NCI-H2107 treated with DMSO at 0.1 percent for 48 hours (cell line): ENCODE data around the gene CRB2.

Experiments
- DNase-seq: peaks from one replicate; lab custom pipeline; 2025; ENCODE audit not compliant: unreplicated experiment; lab: John Stamatoyannopoulos, UW

Gene CRB2

DNA sequence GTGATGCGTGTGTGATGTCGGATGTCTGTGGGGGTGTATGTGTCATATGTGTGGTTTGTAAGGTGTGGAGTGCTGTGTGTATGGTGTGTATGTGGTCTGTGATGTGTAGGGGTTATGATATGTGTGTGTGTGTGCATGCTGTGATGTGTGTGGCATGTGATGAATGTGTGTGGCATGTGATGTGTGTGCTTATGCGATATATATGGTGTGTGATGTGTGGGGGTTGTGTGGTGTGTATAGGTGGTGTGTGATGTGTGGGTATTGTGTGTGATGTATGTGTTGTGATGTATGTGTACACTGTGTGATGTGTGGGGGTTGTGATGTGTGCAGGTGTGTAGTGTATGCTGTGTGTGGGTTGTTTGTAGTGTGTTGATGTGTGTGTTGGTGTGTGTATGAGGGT, 9.2 kb upstream of the CRB2 start:
- DNase-seq, result no peak

- DNase-seq, result no peak
Measured at GRCh38 chr9:123347289-123348060, 8.5 kb upstream of the CRB2 start.

DNA sequence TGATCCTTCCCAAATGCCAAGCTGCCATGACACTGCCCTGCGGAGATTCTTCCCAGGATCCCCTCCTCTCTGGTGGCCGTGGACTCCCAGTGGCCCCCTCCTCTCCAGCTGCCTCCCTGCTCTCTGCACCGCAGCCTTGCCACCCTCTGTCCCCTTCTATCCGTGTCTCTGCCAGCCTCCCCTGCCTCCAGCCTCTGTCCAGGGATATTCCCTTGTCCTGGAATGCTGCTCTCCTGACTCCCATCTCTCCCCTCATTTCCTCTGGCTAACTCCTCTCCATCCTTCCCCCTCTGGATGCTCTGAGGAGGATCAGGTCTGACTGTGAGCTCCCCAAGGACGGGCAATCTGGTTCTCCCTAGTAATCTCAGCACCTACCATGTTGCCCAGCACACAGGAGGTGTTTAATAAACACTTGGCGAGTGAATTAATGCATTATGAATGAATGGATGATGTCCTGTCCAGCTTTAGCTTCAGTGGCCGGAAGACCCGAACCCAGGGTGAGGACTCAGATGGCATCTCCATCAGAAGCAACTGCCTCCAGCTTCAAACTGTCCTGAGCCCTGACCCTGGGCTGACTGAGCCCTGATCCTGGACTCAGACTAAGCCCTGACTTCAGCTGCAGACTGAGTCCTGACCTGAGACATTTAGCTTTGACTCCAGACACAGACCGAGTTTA, 7.5 kb upstream of the CRB2 start:
- DNase-seq, result no peak

GRCh38 chr9:123349033-123349432, 7.0 kb upstream of the CRB2 start:
- no peak for DNase-seq

DNA sequence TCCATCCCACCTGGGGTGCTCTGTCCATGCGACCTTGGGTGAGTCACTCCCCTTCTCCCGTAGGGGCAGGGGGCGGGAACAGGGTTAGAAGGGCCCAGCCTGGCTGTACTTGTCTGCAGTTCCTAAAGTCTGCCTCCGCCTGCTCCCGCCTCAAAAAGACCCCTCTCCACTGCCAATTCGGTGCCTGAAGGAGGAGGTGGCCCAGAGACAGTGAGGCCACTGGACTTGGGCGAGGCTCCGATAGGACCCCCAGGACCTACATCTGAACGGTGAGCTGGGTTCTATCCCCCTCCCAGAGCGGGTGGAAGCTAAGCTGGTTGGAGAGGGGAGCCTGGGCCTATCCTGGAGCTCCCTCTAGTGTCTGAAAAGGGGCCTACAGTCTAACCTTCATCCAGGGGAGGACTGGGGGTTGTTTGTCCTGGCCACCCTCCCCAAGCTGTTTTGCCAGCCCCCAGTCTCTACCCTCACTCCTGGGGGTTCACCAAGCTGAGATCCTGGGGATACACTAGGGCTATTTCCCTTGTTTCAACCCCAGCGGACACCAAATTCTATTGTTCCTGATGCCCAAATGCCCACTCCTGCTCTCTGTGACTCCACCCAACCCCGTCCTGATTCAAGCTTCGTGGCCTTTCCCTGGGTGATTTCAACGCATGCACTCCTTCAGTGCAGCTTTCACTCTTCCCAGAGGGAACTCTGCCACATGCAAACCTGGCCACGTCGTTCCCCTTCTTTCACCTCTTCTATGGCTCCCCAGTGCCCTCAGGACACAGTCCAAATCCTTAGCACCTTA, 6.1 kb upstream of the CRB2 start:
- peak; percentile 43 for DNase-seq

DNA sequence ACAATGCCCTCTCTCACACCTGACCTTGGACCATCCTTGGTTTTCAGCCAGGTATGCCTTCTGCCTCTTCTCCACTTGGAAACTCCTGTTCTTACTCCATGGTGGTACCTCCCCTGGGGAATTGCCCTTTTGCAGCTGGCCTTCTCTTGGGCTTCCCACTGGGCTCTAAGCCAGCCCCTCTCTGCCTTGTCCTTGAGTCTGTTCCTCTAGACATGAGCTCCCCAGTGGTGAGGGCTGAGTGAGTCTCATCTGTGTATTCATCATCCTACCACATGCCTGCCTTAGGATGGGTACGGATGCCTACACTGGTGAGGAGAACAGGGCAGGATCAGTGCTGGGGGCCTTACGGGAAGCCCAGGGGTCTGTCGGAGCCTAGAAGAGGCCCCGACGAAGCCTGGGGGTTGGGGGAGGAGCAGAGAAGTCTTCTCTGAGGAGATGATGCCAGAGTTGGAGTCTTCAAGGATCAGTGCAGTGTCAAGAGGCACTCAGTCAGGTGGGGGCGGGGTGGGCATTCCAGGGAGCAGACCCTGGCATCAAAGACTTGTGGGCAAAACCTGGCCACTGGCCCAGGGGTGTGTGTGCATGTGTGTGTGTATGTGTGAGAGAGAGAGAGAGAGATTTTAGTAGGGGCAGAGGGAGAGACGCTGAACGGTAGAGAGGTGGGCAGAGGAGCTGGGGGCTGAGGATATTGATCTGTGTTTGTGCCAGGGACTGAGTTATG, 5.2 kb upstream of the CRB2 start:
- DNase-seq, result no peak

- DNase-seq, result no peak
Measured at GRCh38 chr9:123353041-123353440, 3.0 kb upstream of the CRB2 start.

DNA sequence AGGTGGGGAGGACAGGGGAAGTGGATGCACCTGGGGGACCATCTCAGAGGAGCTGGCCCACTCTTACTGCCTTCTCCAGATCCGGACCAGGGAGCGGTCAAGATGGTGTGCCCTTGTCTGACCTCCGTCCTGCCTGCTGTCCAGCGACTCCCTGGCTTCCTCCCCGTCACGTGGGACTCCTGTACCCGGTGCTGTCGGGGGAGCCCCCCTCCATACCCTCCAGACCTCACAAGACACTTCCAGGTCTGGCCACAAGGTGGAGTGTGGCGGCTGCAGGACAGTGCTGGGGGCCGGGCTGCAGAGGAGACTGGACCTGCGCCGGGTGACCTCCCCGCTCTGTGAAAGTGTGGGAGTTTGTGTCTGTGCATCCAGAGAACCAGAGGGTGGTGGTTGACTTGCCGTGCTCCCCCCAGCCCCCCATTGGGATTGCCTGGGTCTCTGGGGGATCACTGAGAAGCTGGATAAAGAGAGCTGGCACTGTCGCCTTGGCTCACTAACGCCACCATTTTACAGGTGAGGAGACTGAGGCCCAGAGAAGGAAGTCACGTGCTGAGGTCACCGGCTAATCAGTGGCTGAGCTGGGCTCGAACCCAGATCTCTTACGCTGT, 1.9 kb upstream of the CRB2 start:
- no peak for DNase-seq

DNA sequence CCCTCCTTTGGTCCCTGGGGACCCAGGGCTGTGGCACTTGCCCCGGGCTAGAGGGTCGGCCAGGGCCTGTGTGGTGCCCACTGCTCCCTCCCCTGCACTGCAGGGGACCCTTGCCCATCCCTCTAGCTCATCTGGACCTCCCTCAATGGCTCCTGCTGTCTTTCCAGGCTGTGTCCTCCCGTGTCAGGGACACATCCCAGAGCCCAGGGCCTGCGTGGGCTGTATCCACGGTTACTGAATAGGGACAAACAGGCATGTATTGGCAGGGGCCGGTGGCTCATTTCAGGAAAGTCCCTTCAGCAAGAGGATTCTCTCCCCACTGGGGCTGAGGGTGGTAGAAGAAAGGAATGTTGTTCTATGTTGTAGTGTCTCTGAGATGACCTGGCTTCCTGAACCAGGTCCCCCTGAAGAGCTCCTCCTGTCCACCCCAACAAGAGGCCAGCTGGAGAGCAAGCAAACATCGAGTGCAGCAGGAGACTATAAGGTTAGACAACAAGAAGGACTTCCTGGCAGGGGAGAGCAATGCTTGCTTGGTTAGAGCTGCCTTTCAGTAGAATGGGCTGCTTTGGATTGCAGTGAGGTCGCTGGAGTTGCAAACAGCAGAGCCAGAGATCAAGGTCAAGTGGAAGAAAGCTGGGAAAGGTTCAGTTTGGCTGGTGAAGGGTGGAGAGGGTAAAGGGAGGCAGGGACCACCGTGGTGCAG, 1.0 kb upstream of the CRB2 start:
- DNase-seq, result no peak

GRCh38 chr9:123356851-123357742, 1.1 kb downstream of the CRB2 start:
- DNase-seq, result no peak

- DNase-seq, result no peak
Measured at GRCh38 chr9:123357743-123358059, 1.7 kb downstream of the CRB2 start.

- DNase-seq, result no peak
Measured at GRCh38 chr9:123358181-123358905, 2.3 kb downstream of the CRB2 start.

- no peak for DNase-seq
Measured at GRCh38 chr9:123359106-123359505, 3.1 kb downstream of the CRB2 start.

DNA sequence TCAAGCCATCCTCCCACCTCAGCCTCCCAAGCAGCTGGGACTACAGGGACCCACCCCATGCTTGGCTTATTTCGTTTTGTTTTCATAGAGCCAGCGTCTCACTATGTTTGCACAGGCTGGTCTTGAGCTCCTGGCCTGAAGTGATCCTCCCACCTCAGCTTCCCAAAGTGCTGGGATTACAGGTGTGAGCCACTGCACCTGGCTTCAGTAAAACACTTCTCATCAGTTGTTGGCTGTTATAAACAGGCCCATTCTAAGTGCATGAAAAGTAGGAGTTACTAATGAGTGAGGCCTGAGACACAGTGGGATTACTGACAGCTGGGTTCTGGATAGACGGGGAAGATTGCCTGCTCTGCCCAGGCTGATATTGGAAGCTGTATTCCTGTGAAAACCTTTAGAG, 3.5 kb downstream of the CRB2 start:
- peak; percentile 14 for DNase-seq

- DNase-seq, result no peak
Measured at GRCh38 chr9:123360161-123361085, 4.4 kb downstream of the CRB2 start.

DNA sequence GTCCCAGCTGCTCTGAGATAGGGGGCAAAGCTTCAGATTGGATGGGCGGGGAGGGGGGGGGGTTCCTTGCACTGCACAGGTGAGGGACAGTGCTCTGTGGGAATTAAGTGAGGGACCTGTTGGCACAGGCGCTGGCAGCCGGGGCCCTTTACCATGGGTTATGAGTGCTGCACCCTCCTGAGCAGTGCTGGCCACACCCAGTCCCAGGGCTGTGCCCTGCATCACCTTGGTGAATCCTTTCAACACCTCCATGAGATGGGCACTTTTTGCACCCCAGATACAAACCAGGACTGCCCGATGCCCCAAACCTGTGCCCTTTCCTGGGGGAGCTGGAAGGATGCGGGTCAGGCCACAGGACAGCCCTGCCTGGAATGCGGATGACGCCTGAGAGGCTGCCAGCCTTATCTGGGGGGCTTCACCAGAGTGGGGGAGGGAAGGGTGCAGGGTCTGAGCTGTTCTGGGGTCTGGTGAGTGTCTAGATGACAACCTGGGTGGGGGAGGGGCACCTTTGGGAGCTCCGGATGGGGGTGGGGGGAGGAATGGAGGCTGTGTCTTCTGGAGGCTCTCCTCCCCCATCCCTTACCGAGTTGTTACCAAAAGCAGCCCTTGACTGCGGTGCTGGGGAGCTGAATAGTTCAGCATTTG, 5.2 kb downstream of the CRB2 start:
- no peak for DNase-seq
